A549 (cell line): ENCODE results near the gene MAP3K5. TPM values are rescaled to one million over a fixed set of nuclear protein-coding genes. Genes with fewer than 3 reads are reported as not detected.

ENCODE experiments used
- ATAC-seq, 2 experiments: fragments of 200-7000 bp in 1 of 2; fragments of >200 bp in 1 of 2; cut with Nextera tagmentation in 1 of 2; cut with Tn5 transposase in 1 of 2; 3 replicates each; pipeline versions ENCODE4 v1.8.0 to v1.9.1; 2018 to 2020; ENCODE audit warnings: mild to moderate bottlenecking in 1 of 2, moderate library complexity in 1 of 2
- CTCF ChIA-PET: fragments of 300-600 bp; sonication (Branson Sonifier 250); formaldehyde crosslinking; extraction: SDS; loops from one replicate; lab custom pipeline; 2021; ENCODE audit warnings: antibody characterized with exemption, inconsistent platforms; lab: Yijun Ruan, JAX
- POLR2A ChIA-PET: fragments of 350-600 bp; formaldehyde crosslinking; extraction: SDS; loops from one replicate; lab custom pipeline; 2021; ENCODE audit warnings: antibody characterized with exemption, inconsistent platforms; lab: Yijun Ruan, JAX
- DNase-seq, 2 experiments: peaks; one replicate each; pipeline versions ENCODE4 v3.0.0 to v3.0.0-alpha.2; 2011 to 2016; ENCODE audit warnings: low read depth in 1 of 2, low spot score in 1 of 2
- FAIRE-seq: peaks from 2 replicates; lab custom pipeline; 2011; peaks lifted over from hg19 to GRCh38; lab: Jason Lieb, UNC
- H3K27ac ChIP-seq, 2 experiments: fragments of >200 bp; sonication (Bioruptor Twin); formaldehyde crosslinking; 3 replicates each; pipeline ENCODE4 v1.5.1; 2016 to 2017
- H3K4me1 ChIP-seq: fragments of >200 bp; sonication (Bioruptor Twin); formaldehyde crosslinking; 3 replicates; pipeline ENCODE4 v1.6.1; 2016
- H3K4me2 ChIP-seq: fragments of >200 bp; sonication (Bioruptor Twin); formaldehyde crosslinking; 3 replicates; pipeline ENCODE4 v1.6.1; 2016
- H3K4me3 ChIP-seq: fragments of >200 bp; sonication (Bioruptor Twin); formaldehyde crosslinking; 3 replicates; pipeline ENCODE4 v1.5.1; 2016
- H3K9me3 ChIP-seq: fragments of >200 bp; sonication (Bioruptor Twin); formaldehyde crosslinking; 3 replicates; pipeline ENCODE4 v1.6.1; 2016
- CTCF ChIP-seq: fragments of >200 bp; sonication (Bioruptor Twin); formaldehyde crosslinking; IDR thresholded peaks from 3 replicates; pipeline ENCODE4 v1.5.1; 2016
- EHF ChIP-seq: fragments of 250-450 bp; sonication (Bioruptor Pico); IDR thresholded peaks from 2 replicates; pipeline ENCODE4 v1.5.0; 2020; ENCODE audit warnings: mild to moderate bottlenecking
- EHMT2 ChIP-seq: fragments of 200-600 bp; sonication (generic); IDR thresholded peaks from 2 replicates; pipeline ENCODE4 v1.6.1; 2016; ENCODE audit warnings: antibody characterized with exemption, low read depth, mild to moderate bottlenecking, moderate library complexity
- EP300 ChIP-seq, 2 experiments: fragments of >200 bp; sonication (Bioruptor Twin); formaldehyde crosslinking; IDR thresholded peaks; 2 replicates in 1 of 2; 3 replicates in 1 of 2; pipeline ENCODE4 v1.6.1; 2016 to 2017
- FOSB ChIP-seq: fragments of 250-450 bp; sonication (Bioruptor Pico); IDR thresholded peaks from 2 replicates; pipeline ENCODE4 v1.5.0; 2020; ENCODE audit warnings: mild to moderate bottlenecking, moderate library complexity
- FOSL2 ChIP-seq, 2 experiments: fragments of 450-650 bp in 1 of 2; fragments of >200 bp in 1 of 2; sonication (Bioruptor Twin) in 1 of 2; formaldehyde crosslinking; IDR thresholded peaks; 2 replicates each; pipeline versions ENCODE4 v1.5.0 to v1.6.1; 2016 to 2020; ENCODE audit warnings: mild to moderate bottlenecking in 1 of 2, moderate library complexity in 1 of 2
- HES2 ChIP-seq: fragments of >200 bp; sonication (Bioruptor Twin); formaldehyde crosslinking; IDR thresholded peaks from 2 replicates; pipeline ENCODE4 v1.6.1; 2016
- HMGXB4 ChIP-seq: fragments of 250-450 bp; sonication (Bioruptor Pico); IDR thresholded peaks from 2 replicates; pipeline ENCODE4 v1.5.0; 2021; ENCODE audit warnings: mild to moderate bottlenecking, moderate library complexity, borderline replicate concordance
- HOXA7 ChIP-seq: fragments of 250-450 bp; sonication (Bioruptor Pico); IDR thresholded peaks from 2 replicates; pipeline ENCODE4 v1.5.0; 2020; ENCODE audit warnings: mild to moderate bottlenecking, moderate library complexity
- KDM1A ChIP-seq: fragments of 200-600 bp; sonication (generic); IDR thresholded peaks from 2 replicates; pipeline ENCODE4 v1.6.1; 2016; ENCODE audit warnings: low read depth, mild to moderate bottlenecking
- KDM5A ChIP-seq: fragments of 200-600 bp; sonication (generic); IDR thresholded peaks from 2 replicates; pipeline ENCODE4 v1.6.1; 2016; ENCODE audit warnings: antibody characterized with exemption, mild to moderate bottlenecking
- MYC ChIP-seq: IDR thresholded peaks from 2 replicates; pipeline ENCODE4 v1.6.1; 2012; ENCODE audit warnings: mild to moderate bottlenecking, inconsistent platforms, low read length, improper control_type of control experiment, borderline replicate concordance
- NFE2L2 ChIP-seq: fragments of 150-350 bp; conservative IDR thresholded peaks from 2 replicates; pipeline ENCODE4 v1.6.1; 2014; ENCODE audit warnings: low read length
- NPAS2 ChIP-seq: fragments of 250-450 bp; sonication (Bioruptor Pico); IDR thresholded peaks from 2 replicates; pipeline ENCODE4 v1.8.0; 2022; ENCODE audit warnings: mild to moderate bottlenecking, moderate library complexity, borderline replicate concordance
- NR3C1 ChIP-seq: fragments of >200 bp; sonication (Bioruptor Twin); formaldehyde crosslinking; IDR thresholded peaks from 3 replicates; pipeline ENCODE4 v1.6.1; 2017
- PBX3 ChIP-seq: IDR thresholded peaks from 2 replicates; pipeline ENCODE4 v1.6.1; 2012
- PHF8 ChIP-seq: fragments of 200-600 bp; sonication (generic); IDR thresholded peaks from 2 replicates; pipeline ENCODE4 v1.6.1; 2016; ENCODE audit warnings: low read depth, mild to moderate bottlenecking, antibody characterized with exemption, moderate library complexity, borderline replicate concordance
- POLR2A ChIP-seq: IDR thresholded peaks from 2 replicates; pipeline ENCODE4 v1.6.1; 2012; ENCODE audit warnings: mild to moderate bottlenecking, low read length
- RAD21 ChIP-seq, 2 experiments: fragments of >200 bp in 1 of 2; sonication (Bioruptor Twin) in 1 of 2; formaldehyde crosslinking in 1 of 2; IDR thresholded peaks in 1 of 2; conservative IDR thresholded peaks in 1 of 2; 2 replicates in 1 of 2; 3 replicates in 1 of 2; pipeline ENCODE4 v1.6.1; 2012 to 2018; ENCODE audit warnings: inconsistent platforms in 1 of 2
- RCOR1 ChIP-seq: fragments of 150-350 bp; IDR thresholded peaks from 2 replicates; pipeline ENCODE4 v1.6.1; 2014; ENCODE audit warnings: antibody characterized with exemption, low read length, low read depth
- SREBF2 ChIP-seq: fragments of 450-650 bp; IDR thresholded peaks from 2 replicates; pipeline ENCODE4 v1.6.1; 2014; ENCODE audit warnings: mild to moderate bottlenecking, moderate library complexity
- TP53 ChIP-seq: fragments of 250-450 bp; sonication (Bioruptor Pico); IDR thresholded peaks from 2 replicates; pipeline ENCODE4 v1.5.0; 2021; ENCODE audit warnings: mild to moderate bottlenecking, moderate library complexity
- ZC3H11A ChIP-seq: fragments of 450-650 bp; IDR thresholded peaks from 2 replicates; pipeline ENCODE4 v1.6.1; 2014; ENCODE audit warnings: antibody characterized with exemption, mild to moderate bottlenecking
- ZFP36 ChIP-seq: fragments of 450-650 bp; IDR thresholded peaks from 2 replicates; pipeline ENCODE4 v1.6.1; 2014; ENCODE audit warnings: borderline replicate concordance; ENCODE audit not compliant: partially characterized antibody
- ZSCAN20 ChIP-seq: fragments of 250-450 bp; sonication (Bioruptor Pico); IDR thresholded peaks from 2 replicates; pipeline ENCODE4 v1.8.0; 2022; ENCODE audit warnings: mild to moderate bottlenecking, moderate library complexity
- WGBS: methylation state at CpG from one replicate; pipeline ENCODE4 v1.1.6; 2017; ENCODE audit errors: missing lambda C conversion rate; 5-methylcytosine and 5-hydroxymethylcytosine counted together
- polyA plus RNA-seq, 4 experiments: library from polyadenylated mRNA; depleted of rRNA in 3 of 4; stranded (reverse); fragments of >200 nt; fragmentation: RNase III in 1 of 4; extraction: RNeasy Plus Mini Kit Qiagen cat#74134 plus additional on column Dnase treatment in 1 of 4; gene quantifications; 2 replicates in 3 of 4; 3 replicates in 1 of 4; pipeline ENCODE4 v1.2.3, GENCODE V29; 2011 to 2017

Gene MAP3K5
- polyA plus RNA-seq, 2 of the 4 experiments (the other 2 are of a cell fraction), result 2.1 to 4.1 TPM

DNA sequence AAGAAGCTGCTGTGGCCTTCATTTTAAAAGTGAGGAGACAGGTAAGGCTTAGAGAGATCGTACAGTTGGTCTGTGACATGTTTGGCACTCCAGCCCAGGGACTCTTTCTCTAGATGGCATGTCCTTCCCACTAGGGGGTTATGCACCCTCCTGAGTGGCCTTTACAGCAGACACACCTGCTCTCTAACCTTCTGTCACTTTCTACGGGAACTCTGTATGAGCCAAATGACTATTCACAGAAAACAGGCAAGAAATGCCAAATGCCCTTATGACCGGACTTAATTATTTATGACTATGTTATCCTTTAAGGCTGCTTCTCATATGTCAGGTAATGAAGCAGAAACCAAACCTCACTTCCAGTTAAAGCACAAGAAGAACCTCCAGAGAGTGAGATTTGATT lies 91.2 kb downstream of the MAP3K5 start (continued):
- TF ChIP-seq RAD21 (conservative IDR thresholded peaks at IDR 0.05 in 1 of 2, IDR thresholded peaks at IDR 0.05 in 1 of 2) (no peak), EHF (no peak), KDM1A (no peak), ZC3H11A (no peak), FOSL2 (IDR thresholded peaks at IDR 0.05) (no peak), FOSL2 (CRISPR knock-in tag; IDR thresholded peaks at IDR 0.05) (no peak), ZSCAN20 (CRISPR knock-in tag) (no peak), KDM5A (no peak), PHF8 (no peak)

DNA sequence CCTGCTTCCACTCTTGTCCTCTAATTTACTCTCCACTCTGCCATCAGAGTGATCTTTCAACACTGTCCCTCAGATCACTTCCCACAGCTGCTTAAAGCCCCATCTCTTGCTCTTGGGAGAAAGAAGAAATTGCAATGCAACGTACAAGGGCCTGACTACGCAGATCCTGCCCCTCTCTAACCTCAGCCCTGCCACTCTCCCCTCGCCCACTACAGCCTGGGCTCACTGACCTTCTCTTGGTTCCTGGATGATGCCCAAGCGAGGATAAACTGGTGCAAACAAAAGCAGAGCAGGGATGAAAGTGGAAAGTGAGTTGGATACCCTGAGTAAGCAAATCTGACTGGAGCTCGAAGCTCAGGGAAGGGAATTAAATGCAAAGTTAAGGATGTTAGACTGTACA lies 92.9 kb downstream of the MAP3K5 start:
- ChIA-PET CTCF (interaction anchor here (1.6 kb wide), 1 partner anchor 55 kb away, joined by 5 read pairs; no protein-coding TSS in a partner anchor), POLR2A (no interaction called here)
- FAIRE-seq (no peak), DNase-seq (no peak), ATAC-seq (no peak)
- Histone ChIP-seq H3K4me1 (no peaks in the 10 kb centered on the region), H3K27ac (no peak overlapping the region), H3K4me3 (no peak overlapping the region), H3K9me3 (no peaks in the 10 kb centered on the region), H3K4me2 (no peak overlapping the region)
- no peak for TF ChIP-seq EHF
- TF ChIP-seq HES2, result no peak
- no peak for TF ChIP-seq RCOR1
- no peak for TF ChIP-seq TP53 (CRISPR knock-in tag)
- no peak for TF ChIP-seq ZSCAN20 (CRISPR knock-in tag)
- TF ChIP-seq NFE2L2, result no peak
- 85% methylated on average over 5 of the region's 5 CpGs for WGBS

DNA sequence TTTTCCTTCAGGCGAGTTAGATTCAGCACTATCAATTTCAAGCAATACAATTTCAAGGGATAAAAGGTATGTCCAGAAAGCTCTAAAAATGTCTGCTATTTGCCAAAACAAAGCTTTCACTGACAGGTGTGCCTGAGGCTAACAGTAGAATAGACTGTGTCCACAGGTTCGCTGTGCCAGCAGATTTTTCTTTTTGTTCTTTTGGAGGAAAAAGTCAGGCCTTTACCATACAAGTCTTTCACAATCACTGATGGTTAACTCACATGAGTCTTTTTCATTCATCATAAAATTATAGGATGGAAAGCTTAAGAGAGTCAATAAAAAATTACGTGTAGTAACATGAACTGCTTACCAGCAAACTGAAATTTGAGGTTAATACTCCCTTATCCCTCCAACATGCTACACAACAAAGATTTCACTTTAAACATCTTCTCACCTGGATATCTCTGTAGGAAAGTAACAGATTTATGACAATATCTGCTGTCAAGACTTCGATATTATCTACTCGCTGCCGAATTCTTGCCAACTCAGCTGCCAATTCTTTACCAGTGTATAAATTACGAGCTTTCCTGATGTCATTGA lies 95.4 kb downstream of the MAP3K5 start:
- ChIA-PET POLR2A (no interaction called here), CTCF (no interaction called here)
- TF ChIP-seq TP53 (CRISPR knock-in tag), result no peak
- no peak for TF ChIP-seq NR3C1
- no peak for TF ChIP-seq POLR2A
- TF ChIP-seq RCOR1, result no peak
- no peak for TF ChIP-seq HMGXB4 (CRISPR knock-in tag)
- no peak for TF ChIP-seq PHF8
- TF ChIP-seq EHMT2, result no peak
- TF ChIP-seq CTCF, result no peak
- TF ChIP-seq NPAS2 (CRISPR knock-in tag), result no peak
- no peak for TF ChIP-seq ZFP36
- no peak for TF ChIP-seq EHF
- no peak for TF ChIP-seq PBX3
- TF ChIP-seq FOSB, result no peak
- no peak for TF ChIP-seq EP300 (IDR thresholded peaks at IDR 0.05)
- no peak for TF ChIP-seq MYC
- no peak for TF ChIP-seq SREBF2
- TF ChIP-seq HOXA7 (CRISPR knock-in tag), result no peak
- ATAC-seq (no peak), FAIRE-seq (no peak), DNase-seq (no peak)
- Histone ChIP-seq H3K9me3 (no peaks in the 10 kb centered on the region), H3K4me2 (no peak overlapping the region), H3K4me1 (no peaks in the 10 kb centered on the region), H3K27ac (no peak overlapping the region), H3K4me3 (no peak overlapping the region)
- 89% methylated on average over 7 of the region's 7 CpGs for WGBS
